Gastroesophageal sphincter (tissue), 4 donors: ENCODE results near the gene DSCAML1. TPM values are rescaled to one million over a fixed set of nuclear protein-coding genes. Genes with fewer than 3 reads are reported as not detected.
"Not testable (repeated sequence)": the region's sequence is repeated elsewhere in the genome, so short reads cannot be mapped to it uniquely, and the experiment has no call there.

ENCODE experiments used
- ATAC-seq: fragments of 150-250 bp; one replicate; pipeline ENCODE4 v1.9.1; 2016; ENCODE audit warnings: mild to moderate bottlenecking, moderate library complexity
- H3K27ac ChIP-seq, 4 donors: fragments of 200-600 bp; sonication (generic) in 3 of 4; 1 replicate in 3 of 4; 2 replicates in 1 of 4; pipeline ENCODE4 v1.5.1; 2016 to 2019
- H3K27me3 ChIP-seq: fragments of 200-600 bp; sonication (generic); one replicate; pipeline ENCODE4 v1.5.1; 2019
- H3K36me3 ChIP-seq, 2 donors: fragments of 200-600 bp; sonication (generic); one replicate each; pipeline ENCODE4 v1.5.1; 2019; ENCODE audit warnings: control low read depth in 1 of 2
- H3K4me1 ChIP-seq, 3 donors: fragments of 200-600 bp; sonication (generic); 1 replicate in 2 of 3; 2 replicates in 1 of 3; pipeline ENCODE4 v1.5.1; 2016 to 2019; ENCODE audit warnings: control low read depth in 2 of 3
- H3K4me3 ChIP-seq, 2 donors: fragments of 200-600 bp; sonication (generic); one replicate each; pipeline ENCODE4 v1.5.1; 2019; ENCODE audit warnings: mild to moderate bottlenecking in 1 of 2, moderate library complexity in 1 of 2
- H3K9me3 ChIP-seq, 3 donors: fragments of 200-600 bp; sonication (generic); one replicate each; pipeline ENCODE4 v1.5.1; 2017 to 2019; ENCODE audit warnings: control low read depth in 2 of 3
- CTCF ChIP-seq, 4 experiments: fragments of 200-600 bp in 2 of 4; fragments of 450-650 bp in 2 of 4; sonication (generic) in 1 of 4; IDR thresholded peaks; one replicate each; pipeline ENCODE4 v1.5.1; 2017 to 2019; ENCODE audit warnings: antibody characterized with exemption in 4 of 4, mild to moderate bottlenecking in 2 of 4, moderate library complexity in 2 of 4
- EP300 ChIP-seq: sonication (generic); formaldehyde crosslinking; IDR thresholded peaks from one replicate; pipeline ENCODE4 v1.6.1; 2017; ENCODE audit warnings: antibody characterized with exemption, mild to moderate bottlenecking
- POLR2A ChIP-seq, 2 donors: fragments of 450-650 bp; IDR thresholded peaks; one replicate each; pipeline ENCODE4 v1.6.1; 2017; ENCODE audit warnings: antibody characterized with exemption in 2 of 2, mild to moderate bottlenecking in 2 of 2, moderate library complexity in 1 of 2
- POLR2AphosphoS5 ChIP-seq: sonication (generic); formaldehyde crosslinking; IDR thresholded peaks from one replicate; pipeline ENCODE4 v1.6.1; 2017; ENCODE audit warnings: antibody characterized with exemption
- WGBS, 2 donors: methylation state at CpG; one replicate each; pipeline ENCODE4 v1.1.5; 2018; ENCODE audit warnings: low coverage in 1 of 2; 5-methylcytosine and 5-hydroxymethylcytosine counted together
- total RNA-seq, 4 donors: library from RNA; depleted of rRNA; stranded (reverse); fragments of >200 nt; gene quantifications; one replicate each; pipeline ENCODE4 v1.1.0, GENCODE V29; 2016

Gene DSCAML1
- total RNA-seq, 4 donors from 2014 or later = 0.35 to 2.5 (median 0.73) TPM

- Histone ChIP-seq H3K4me1 (no peaks in the 10 kb centered on the region), H3K4me3 (no peak overlapping the region), H3K9me3 (peaks cover 0 to 19% (median 0%) of the 10 kb centered on the region in 3 donors), H3K27me3 (no peaks in the 10 kb centered on the region), H3K27ac (no peak overlapping the region), H3K36me3 (peaks cover 0 to 96% of the 10 kb centered on the region in 2 donors)
- ATAC-seq = no peak
- no peak for TF ChIP-seq CTCF (IDR thresholded peaks at IDR 0.05)
- no peak for TF ChIP-seq POLR2AphosphoS5
- no peak for TF ChIP-seq POLR2A (IDR thresholded peaks at IDR 0.05)
- TF ChIP-seq EP300 = no peak
- 90 to 91% methylated on average over 3 of the region's 6 CpGs for WGBS, 2 donors
These were observed 390.0 kb downstream of the DSCAML1 start for GRCh38 chr11:117407016-117407415.

- not testable (repeated sequence) for H3K4me1 ChIP-seq, H3K27ac ChIP-seq, ATAC-seq, H3K27me3 ChIP-seq, H3K4me3 ChIP-seq
- peaks cover 0 to 87% of the 10 kb centered on the region in 2 donors for H3K36me3 ChIP-seq
- WGBS, 2 donors = no CpG with 5 or more reads among the region's 2 CpGs
- peaks cover 0 to 19% (median 0%) of the 10 kb centered on the region in 3 donors for H3K9me3 ChIP-seq
These were observed 391.1 kb downstream of the DSCAML1 start for GRCh38 chr11:117405898-117406297.

- WGBS, 2 donors = 100% methylated on average over 1 of the region's 2 CpGs; no CpG with 5 or more reads in 1 of the 2 donors
- H3K27me3 ChIP-seq, H3K9me3 ChIP-seq, ATAC-seq, H3K4me3 ChIP-seq, H3K4me1 ChIP-seq, H3K27ac ChIP-seq: not testable (repeated sequence)
- H3K36me3 ChIP-seq = peaks cover 0 to 74% of the 10 kb centered on the region in 2 donors
These were observed 397.7 kb downstream of the DSCAML1 start for GRCh38 chr11:117399100-117399840.

- not testable (repeated sequence) for ATAC-seq, H3K4me1 ChIP-seq, H3K27ac ChIP-seq, H3K27me3 ChIP-seq, H3K4me3 ChIP-seq, H3K9me3 ChIP-seq
- peaks cover 0 to 74% of the 10 kb centered on the region in 2 donors for H3K36me3 ChIP-seq
- 92% methylated on average over 2 of the region's 2 CpGs; no CpG with 5 or more reads in 1 of the 2 donors for WGBS, 2 donors
These were observed 398.4 kb downstream of the DSCAML1 start for GRCh38 chr11:117398618-117399017.

- Histone ChIP-seq H3K27ac (no peak overlapping the region), H3K4me1 (no peaks in the 10 kb centered on the region), H3K36me3 (peaks cover 0 to 76% of the 10 kb centered on the region in 2 donors), H3K27me3 (no peaks in the 10 kb centered on the region), H3K9me3 (peaks cover 0 to 7% (median 0%) of the 10 kb centered on the region in 3 donors), H3K4me3 (no peak overlapping the region)
- TF ChIP-seq EP300 (no peak), CTCF (IDR thresholded peaks at IDR 0.05) (no peak), POLR2AphosphoS5 (no peak), POLR2A (IDR thresholded peaks at IDR 0.05) (no peak)
- WGBS, 2 donors = 90% methylated on average over 2 of the region's 8 CpGs; no CpG with 5 or more reads in 1 of the 2 donors
- ATAC-seq = no peak
These were observed 400.0 kb downstream of the DSCAML1 start for GRCh38 chr11:117396970-117397369.

GRCh38 chr11:117395476-117395875 lies 401.5 kb downstream of the DSCAML1 start:
- TF ChIP-seq POLR2AphosphoS5 (no peak), CTCF (IDR thresholded peaks at IDR 0.05) (no peak), EP300 (no peak), POLR2A (IDR thresholded peaks at IDR 0.05) (no peak)
- no peak overlapping the region for H3K27ac ChIP-seq
- peaks cover 0 to 90% of the 10 kb centered on the region in 2 donors for H3K36me3 ChIP-seq
- H3K27me3 ChIP-seq = no peaks in the 10 kb centered on the region
- no peak overlapping the region for H3K4me3 ChIP-seq
- ATAC-seq = no peak
- 40 to 67% methylated on average over 1 of the region's 4 CpGs for WGBS, 2 donors
- H3K9me3 ChIP-seq = peaks cover 0 to 7% (median 0%) of the 10 kb centered on the region in 3 donors
- H3K4me1 ChIP-seq = no peaks in the 10 kb centered on the region
